Right atrium auricular region (tissue), 2 donors: Measurements from ENCODE around the gene USH1C. TPM values are rescaled to one million over a fixed set of nuclear protein-coding genes. Genes with fewer than 3 reads are reported as not detected.

Source experiments
- DNase-seq: peaks from one replicate; pipeline ENCODE4 v3.0.0-alpha.2; 2019; ENCODE audit warnings: low spot score
- H3K27ac ChIP-seq, 2 donors: fragments of 200-600 bp; sonication (generic); 1 replicate in 1 of 2; 2 replicates in 1 of 2; pipeline ENCODE4 v1.5.1; 2016 to 2019
- H3K27me3 ChIP-seq, 2 donors: fragments of 200-600 bp; sonication (generic); one replicate each; pipeline versions ENCODE4 v1.5.1 to v1.6.0; 2017 to 2019
- H3K36me3 ChIP-seq: fragments of 200-600 bp; sonication (generic); one replicate; pipeline ENCODE4 v1.5.1; 2016
- H3K4me1 ChIP-seq, 2 donors: fragments of 200-600 bp; sonication (generic); one replicate each; pipeline versions ENCODE4 v1.5.1 to v1.6.0; 2017 to 2019
- H3K4me3 ChIP-seq, 2 donors: fragments of 200-600 bp; sonication (generic); 1 replicate in 1 of 2; 2 replicates in 1 of 2; pipeline ENCODE4 v1.5.1; 2017 to 2019; ENCODE audit warnings: mild to moderate bottlenecking in 1 of 2, moderate library complexity in 1 of 2
- H3K9me3 ChIP-seq, 2 donors: fragments of 200-600 bp; sonication (generic); one replicate each; pipeline ENCODE4 v1.5.1; 2019
- total RNA-seq, 2 donors: library from RNA; depleted of rRNA; stranded (reverse); fragments of >200 nt; gene quantifications; one replicate each; pipeline ENCODE4 v1.1.0, GENCODE V29; 2016
- TF ChIP-seq, protein P1 (sequence below), 2 donors: fragments of 200-600 bp; sonication (generic); IDR thresholded peaks; one replicate each; pipeline ENCODE4 v1.5.1; 2019; ENCODE audit warnings: antibody characterized with exemption in 2 of 2

The USH1C gene
- total RNA-seq, 2 donors from 2014 or later, result not detected

DNA sequence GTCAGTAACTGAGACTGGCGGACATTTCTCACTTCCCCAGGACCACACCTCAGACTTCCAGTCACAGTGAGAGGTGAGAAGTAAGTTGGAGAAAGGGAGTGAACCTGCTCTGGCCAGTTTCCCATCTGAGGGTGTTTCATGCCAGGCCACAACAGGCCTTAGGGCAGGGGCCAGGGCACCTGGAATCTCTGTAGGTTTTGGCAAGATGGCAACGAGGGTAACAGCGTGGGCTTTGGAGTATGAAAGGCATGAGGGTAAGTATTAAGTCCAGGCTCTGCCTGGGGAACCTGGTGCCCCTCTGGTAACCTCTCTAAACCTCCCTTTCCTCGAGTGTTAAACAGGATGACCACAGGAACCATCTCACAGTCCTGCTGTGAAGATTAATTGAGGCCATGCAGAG lies 39.1 kb downstream of the USH1C start:
- no peak for DNase-seq
- H3K4me3 ChIP-seq, result no peak overlapping the region
- no peak overlapping the region for H3K27ac ChIP-seq

DNA sequence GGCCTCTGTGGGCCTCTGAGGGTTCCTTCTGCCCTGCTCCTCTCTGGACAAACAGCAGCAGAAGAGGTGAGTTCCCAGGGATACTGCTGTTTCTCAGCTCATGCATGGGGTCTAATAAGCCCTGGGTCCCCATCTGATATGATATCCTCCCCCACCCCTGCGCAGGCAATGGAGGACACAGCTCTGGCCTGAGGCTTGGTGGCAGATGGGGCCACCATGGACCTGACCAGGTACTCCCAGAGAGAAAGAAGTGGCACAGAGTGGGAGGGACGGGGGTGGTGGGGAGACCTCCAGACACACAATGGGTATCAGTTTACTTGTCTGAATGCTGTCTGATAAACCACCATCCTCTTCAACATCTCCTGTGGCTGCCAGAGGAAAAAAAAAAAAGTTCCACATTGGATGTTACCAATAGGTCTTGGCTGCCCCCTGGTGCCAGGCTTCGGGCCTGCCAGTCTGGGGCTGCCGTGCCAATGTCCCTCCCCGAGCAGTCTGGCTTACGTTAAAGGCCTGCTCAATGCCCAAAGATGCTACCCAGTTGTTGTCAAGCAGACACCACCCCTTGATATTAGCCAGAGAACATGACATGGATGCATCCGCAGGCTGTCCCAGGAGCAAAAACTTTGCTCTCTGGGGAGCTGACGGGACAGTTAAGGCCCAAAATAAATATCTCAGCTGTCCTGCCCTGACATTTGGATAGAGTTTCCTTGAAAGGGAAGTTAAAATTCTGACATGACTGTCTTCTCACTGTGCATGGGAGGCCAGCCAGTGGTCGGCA lies 39.7 kb downstream of the USH1C start:
- Histone ChIP-seq H3K4me1 (peaks cover 0 to 18% of the 10 kb centered on the region in 2 donors), H3K36me3 (no peaks in the 10 kb centered on the region), H3K27me3 (no peaks in the 10 kb centered on the region), H3K4me3 (no peak overlapping the region), H3K9me3 (no peaks in the 10 kb centered on the region), H3K27ac (no peak overlapping the region)
- peak; percentile 73 for DNase-seq
- TF ChIP-seq, protein P1, sequence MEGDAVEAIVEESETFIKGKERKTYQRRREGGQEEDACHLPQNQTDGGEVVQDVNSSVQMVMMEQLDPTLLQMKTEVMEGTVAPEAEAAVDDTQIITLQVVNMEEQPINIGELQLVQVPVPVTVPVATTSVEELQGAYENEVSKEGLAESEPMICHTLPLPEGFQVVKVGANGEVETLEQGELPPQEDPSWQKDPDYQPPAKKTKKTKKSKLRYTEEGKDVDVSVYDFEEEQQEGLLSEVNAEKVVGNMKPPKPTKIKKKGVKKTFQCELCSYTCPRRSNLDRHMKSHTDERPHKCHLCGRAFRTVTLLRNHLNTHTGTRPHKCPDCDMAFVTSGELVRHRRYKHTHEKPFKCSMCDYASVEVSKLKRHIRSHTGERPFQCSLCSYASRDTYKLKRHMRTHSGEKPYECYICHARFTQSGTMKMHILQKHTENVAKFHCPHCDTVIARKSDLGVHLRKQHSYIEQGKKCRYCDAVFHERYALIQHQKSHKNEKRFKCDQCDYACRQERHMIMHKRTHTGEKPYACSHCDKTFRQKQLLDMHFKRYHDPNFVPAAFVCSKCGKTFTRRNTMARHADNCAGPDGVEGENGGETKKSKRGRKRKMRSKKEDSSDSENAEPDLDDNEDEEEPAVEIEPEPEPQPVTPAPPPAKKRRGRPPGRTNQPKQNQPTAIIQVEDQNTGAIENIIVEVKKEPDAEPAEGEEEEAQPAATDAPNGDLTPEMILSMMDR (IDR thresholded peaks at IDR 0.05), result peak; percentile 91 to 96

More for the DNA sequence above, 39.1 kb downstream of the USH1C start:
- H3K9me3 ChIP-seq, result no peaks in the 10 kb centered on the region
- peaks cover 0 to 18% of the 10 kb centered on the region in 2 donors for H3K4me1 ChIP-seq
- TF ChIP-seq, protein P1 (IDR thresholded peaks at IDR 0.05), result no peak
- H3K36me3 ChIP-seq, result no peaks in the 10 kb centered on the region
- H3K27me3 ChIP-seq, result no peaks in the 10 kb centered on the region

DNA sequence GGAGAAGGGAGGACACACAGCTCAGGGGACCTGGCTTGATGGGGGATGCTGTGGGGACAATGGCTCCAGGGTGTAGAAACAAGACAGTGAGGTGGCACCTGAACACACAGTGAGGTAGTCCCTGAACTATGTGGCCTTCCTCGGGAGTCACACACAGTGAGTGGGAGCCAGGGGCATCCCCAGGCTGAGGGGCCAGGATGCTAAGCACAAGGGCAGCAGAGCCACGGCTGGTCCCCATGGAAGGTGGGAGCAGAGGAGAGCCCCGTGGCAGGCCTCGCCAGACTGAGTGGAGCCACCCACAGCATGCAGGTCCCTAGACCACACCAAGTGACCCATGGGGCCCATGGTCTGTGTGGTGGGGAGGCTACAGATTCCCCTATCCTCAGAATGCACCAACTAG lies 41.6 kb downstream of the USH1C start:
- Histone ChIP-seq H3K4me1 (peaks cover 0 to 1% of the 10 kb centered on the region in 2 donors), H3K36me3 (no peaks in the 10 kb centered on the region), H3K27ac (no peak overlapping the region), H3K4me3 (no peak overlapping the region), H3K9me3 (no peaks in the 10 kb centered on the region), H3K27me3 (no peaks in the 10 kb centered on the region)
- TF ChIP-seq, protein P1 (IDR thresholded peaks at IDR 0.05), result no peak
- no peak for DNase-seq

DNA sequence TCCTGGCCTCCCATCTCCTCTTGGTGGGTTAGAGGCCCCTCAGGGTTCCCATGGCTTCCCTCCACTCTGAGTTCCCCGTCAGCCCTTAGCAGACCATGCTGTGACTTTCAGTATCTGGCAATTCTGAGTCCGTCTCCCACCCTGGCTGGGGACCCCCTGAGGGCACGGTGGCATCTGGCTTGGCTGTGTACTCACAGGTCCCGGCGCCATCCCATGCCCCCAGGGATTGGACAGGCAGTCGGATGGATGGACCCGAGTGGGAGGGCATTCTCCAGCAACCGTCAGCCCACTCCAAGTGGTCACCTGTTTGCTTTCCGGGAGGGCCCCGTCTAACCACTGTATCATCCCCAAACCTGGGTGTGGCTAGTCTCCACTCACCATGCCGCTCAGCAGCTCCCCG lies 43.5 kb downstream of the USH1C start:
- Histone ChIP-seq H3K4me3 (no peak overlapping the region), H3K36me3 (no peaks in the 10 kb centered on the region), H3K27ac (no peak overlapping the region), H3K4me1 (no peaks in the 10 kb centered on the region), H3K27me3 (no peaks in the 10 kb centered on the region), H3K9me3 (no peaks in the 10 kb centered on the region)
- DNase-seq, result no peak
- TF ChIP-seq, protein P1 (IDR thresholded peaks at IDR 0.05), result no peak

DNA sequence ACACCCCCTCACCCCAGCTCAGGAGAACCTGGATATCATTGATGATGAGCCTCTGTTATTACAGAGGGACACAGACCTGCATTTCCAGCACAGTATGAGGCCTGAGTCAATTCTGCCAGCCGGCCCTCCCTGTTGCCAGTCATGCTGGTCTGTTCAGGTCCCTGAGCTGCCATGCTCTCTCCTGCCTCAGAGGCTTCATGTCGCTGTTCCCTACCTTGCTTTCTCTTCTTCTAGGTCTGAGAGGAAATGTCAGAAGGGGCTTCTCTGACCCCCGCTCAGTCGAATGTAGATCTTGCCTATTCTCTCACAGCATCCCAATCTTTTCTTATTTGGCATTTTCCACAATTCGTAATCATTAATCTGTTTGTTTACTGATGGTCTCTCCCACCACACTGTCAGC lies 45.7 kb downstream of the USH1C start:
- TF ChIP-seq, protein P1 (IDR thresholded peaks at IDR 0.05), result no peak
- Histone ChIP-seq H3K9me3 (no peaks in the 10 kb centered on the region), H3K27ac (no peak overlapping the region), H3K27me3 (no peaks in the 10 kb centered on the region), H3K4me3 (no peak overlapping the region), H3K36me3 (no peaks in the 10 kb centered on the region), H3K4me1 (no peaks in the 10 kb centered on the region)
- no peak for DNase-seq

DNA sequence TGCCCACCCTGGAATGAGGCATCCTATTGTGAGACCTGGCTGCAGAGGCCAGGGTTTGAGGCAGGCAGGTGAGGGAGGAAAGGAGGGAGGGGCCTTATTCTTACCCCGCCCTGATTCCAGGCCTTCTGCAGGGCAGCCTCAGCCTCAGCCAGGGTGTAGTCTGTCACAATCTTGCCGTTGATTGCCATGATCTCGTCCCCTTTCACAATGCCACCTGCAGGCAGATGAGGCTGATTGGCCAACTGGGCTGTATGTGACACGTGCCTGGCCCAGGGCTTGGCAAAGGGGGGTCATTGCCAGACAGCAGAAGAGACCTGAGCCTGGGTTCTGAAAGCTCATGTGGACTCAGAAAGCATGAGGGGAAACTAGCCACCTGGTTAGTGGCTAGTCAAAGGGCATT lies 46.2 kb downstream of the USH1C start:
- TF ChIP-seq, protein P1 (IDR thresholded peaks at IDR 0.05), result no peak
- DNase-seq, result no peak
- H3K4me3 ChIP-seq, result no peak overlapping the region

More for the DNA sequence above, 46.2 kb downstream of the USH1C start:
- Histone ChIP-seq H3K4me1 (no peaks in the 10 kb centered on the region), H3K27ac (no peak overlapping the region), H3K9me3 (no peaks in the 10 kb centered on the region), H3K27me3 (no peaks in the 10 kb centered on the region), H3K36me3 (no peaks in the 10 kb centered on the region)
